Chondrocyte (in vitro differentiated cells): ENCODE results near the gene ARHGEF10L. TPM values are rescaled to one million over a fixed set of nuclear protein-coding genes. Genes with fewer than 3 reads are reported as not detected.

Experiments
- DNase-seq: peaks from one replicate; pipeline ENCODE4 v3.0.0; 2021; ENCODE audit warnings: mixed read lengths, low spot score
- H3K27ac Mint-ChIP-seq: one replicate; pipeline ENCODE4 v1.8.0; 2021; ENCODE audit warnings: mild to moderate bottlenecking, moderate library complexity, mixed read lengths; ENCODE audit not compliant: unreplicated experiment
- H3K27me3 Mint-ChIP-seq: 2 replicates; pipeline ENCODE4 v1.8.0; 2021; ENCODE audit warnings: low read depth, mixed read lengths
- H3K36me3 Mint-ChIP-seq: 2 replicates; pipeline ENCODE4 v1.8.0; 2021; ENCODE audit warnings: low read depth, mixed read lengths
- H3K4me1 Mint-ChIP-seq: 2 replicates; pipeline ENCODE4 v1.8.0; 2021; ENCODE audit warnings: low read depth, mild to moderate bottlenecking, mixed read lengths
- H3K4me3 Mint-ChIP-seq: one replicate; pipeline ENCODE4 v1.8.0; 2021; ENCODE audit warnings: mild to moderate bottlenecking, moderate library complexity, mixed read lengths; ENCODE audit not compliant: unreplicated experiment
- H3K9me3 Mint-ChIP-seq: 2 replicates; pipeline ENCODE4 v1.8.0; 2021; ENCODE audit warnings: low read depth, mixed read lengths
- total RNA-seq: library from RNA; stranded (reverse); gene quantifications from 3 replicates; pipeline ENCODE4 v1.2.1, GENCODE V29; 2021
- TF ChIP-seq, protein P1 (sequence below): fragments of 200-600 bp; sonication (generic); IDR thresholded peaks from 2 replicates; pipeline ENCODE4 v1.5.0; 2021; ENCODE audit warnings: antibody characterized with exemption, mild to moderate bottlenecking, moderate library complexity

Gene ARHGEF10L
- total RNA-seq, 1 donor from 2014 or later: 40.0 TPM

DNA sequence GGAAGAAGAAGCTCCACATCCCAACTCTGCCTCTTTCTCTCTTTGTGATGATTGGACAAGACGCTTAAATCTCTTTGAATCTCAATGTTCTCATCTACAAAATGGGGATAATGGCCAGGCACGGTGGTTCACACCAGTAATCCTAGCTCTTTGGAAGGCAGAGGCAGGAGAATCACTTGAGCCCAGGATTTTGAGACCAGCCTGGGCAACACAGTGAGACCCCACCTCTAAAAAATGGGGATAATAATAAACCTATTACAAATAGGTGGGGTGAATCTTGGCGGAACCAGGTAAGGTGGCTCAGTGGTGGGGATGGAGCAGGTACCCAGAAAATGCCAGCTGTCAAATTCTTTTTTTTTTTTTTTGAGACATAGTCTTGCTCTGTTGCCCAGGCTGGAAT, 29.4 kb upstream of the ARHGEF10L start:
- Mint-ChIP-seq H3K27me3 (peaks cover 5% of the 10 kb centered on the region), H3K4me1 (no peaks in the 10 kb centered on the region), H3K4me3 (no peak overlapping the region), H3K36me3 (no peaks in the 10 kb centered on the region), H3K27ac (no peak overlapping the region), H3K9me3 (no peaks in the 10 kb centered on the region)
- TF ChIP-seq, protein P1, sequence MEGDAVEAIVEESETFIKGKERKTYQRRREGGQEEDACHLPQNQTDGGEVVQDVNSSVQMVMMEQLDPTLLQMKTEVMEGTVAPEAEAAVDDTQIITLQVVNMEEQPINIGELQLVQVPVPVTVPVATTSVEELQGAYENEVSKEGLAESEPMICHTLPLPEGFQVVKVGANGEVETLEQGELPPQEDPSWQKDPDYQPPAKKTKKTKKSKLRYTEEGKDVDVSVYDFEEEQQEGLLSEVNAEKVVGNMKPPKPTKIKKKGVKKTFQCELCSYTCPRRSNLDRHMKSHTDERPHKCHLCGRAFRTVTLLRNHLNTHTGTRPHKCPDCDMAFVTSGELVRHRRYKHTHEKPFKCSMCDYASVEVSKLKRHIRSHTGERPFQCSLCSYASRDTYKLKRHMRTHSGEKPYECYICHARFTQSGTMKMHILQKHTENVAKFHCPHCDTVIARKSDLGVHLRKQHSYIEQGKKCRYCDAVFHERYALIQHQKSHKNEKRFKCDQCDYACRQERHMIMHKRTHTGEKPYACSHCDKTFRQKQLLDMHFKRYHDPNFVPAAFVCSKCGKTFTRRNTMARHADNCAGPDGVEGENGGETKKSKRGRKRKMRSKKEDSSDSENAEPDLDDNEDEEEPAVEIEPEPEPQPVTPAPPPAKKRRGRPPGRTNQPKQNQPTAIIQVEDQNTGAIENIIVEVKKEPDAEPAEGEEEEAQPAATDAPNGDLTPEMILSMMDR: no peak
- no peak for DNase-seq

DNA sequence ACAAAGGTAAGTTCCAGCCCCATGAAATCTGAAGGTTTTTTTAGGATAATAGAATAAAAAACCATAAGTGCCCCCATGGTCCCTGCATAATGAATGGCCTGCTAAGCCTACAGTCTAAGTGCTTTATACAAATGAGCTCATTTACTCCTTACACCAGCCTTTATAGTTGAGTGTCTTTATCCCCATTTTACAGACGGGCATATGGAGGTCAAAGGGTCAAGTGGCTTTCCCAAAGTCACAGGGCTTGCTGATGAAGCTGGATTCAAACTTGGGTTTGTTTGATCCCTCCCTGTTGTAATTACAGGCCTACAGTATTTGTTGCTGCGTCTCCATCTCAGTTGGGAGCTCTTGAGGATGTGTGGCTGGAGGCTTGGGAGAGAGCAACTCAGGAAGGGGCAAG, 28.3 kb upstream of the ARHGEF10L start:
- H3K27ac Mint-ChIP-seq: no peak overlapping the region
- TF ChIP-seq, protein P1: no peak

DNA sequence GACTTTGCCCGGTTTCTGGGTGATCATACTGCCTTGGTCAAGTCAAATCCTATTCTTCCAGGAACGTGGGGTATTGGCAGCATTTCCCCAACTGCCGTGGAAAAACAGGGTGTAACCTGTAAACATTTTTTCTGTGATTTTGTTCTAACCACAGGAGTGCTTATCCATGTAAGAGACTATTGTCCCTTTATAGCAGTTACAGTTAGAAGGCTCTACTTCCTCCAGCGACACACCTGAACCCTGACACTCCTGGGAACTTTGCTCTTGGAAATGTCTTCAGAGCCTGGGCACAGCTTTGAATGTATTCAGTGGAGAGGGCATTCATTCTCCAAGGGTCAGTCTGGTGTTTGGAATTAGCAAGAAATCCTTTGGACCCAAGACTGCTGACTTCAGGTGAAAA, 26.4 kb upstream of the ARHGEF10L start:
- no peaks in the 10 kb centered on the region for H3K36me3 Mint-ChIP-seq
- H3K27me3 Mint-ChIP-seq: peaks cover 10% of the 10 kb centered on the region
- TF ChIP-seq, protein P1: no peak
- no peak for DNase-seq
- H3K4me3 Mint-ChIP-seq: no peak overlapping the region
- H3K4me1 Mint-ChIP-seq: no peaks in the 10 kb centered on the region
- H3K9me3 Mint-ChIP-seq: no peaks in the 10 kb centered on the region
- no peak overlapping the region for H3K27ac Mint-ChIP-seq

More for the DNA sequence above, 28.3 kb upstream of the ARHGEF10L start:
- H3K27me3 Mint-ChIP-seq: peaks cover 5% of the 10 kb centered on the region
- no peaks in the 10 kb centered on the region for H3K9me3 Mint-ChIP-seq
- no peaks in the 10 kb centered on the region for H3K36me3 Mint-ChIP-seq
- no peak overlapping the region for H3K4me3 Mint-ChIP-seq
- no peaks in the 10 kb centered on the region for H3K4me1 Mint-ChIP-seq
- DNase-seq: no peak

DNA sequence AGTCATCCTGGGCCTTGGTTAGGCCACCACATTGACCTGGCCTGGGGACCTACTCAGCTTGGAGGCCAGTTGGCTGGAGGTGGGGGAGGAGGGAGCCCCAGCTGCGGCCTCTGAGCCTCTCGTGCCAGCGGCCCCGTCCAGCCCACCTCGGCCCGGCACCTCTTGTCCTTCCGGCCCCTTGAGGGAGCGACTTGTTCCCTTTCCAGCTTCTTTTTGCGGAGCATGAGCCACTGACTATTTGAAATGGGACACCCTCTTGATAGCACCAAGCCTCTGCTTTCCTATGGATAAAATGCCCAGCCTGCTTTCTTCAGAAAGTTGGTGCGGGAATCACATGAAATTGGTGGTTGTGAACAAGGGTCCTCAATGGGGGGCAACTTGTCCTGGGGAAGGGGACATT, 24.7 kb upstream of the ARHGEF10L start:
- Mint-ChIP-seq H3K27me3 (peaks cover 10% of the 10 kb centered on the region), H3K9me3 (no peaks in the 10 kb centered on the region), H3K4me3 (no peak overlapping the region), H3K27ac (no peak overlapping the region), H3K4me1 (no peaks in the 10 kb centered on the region), H3K36me3 (no peaks in the 10 kb centered on the region)
- DNase-seq: no peak
- TF ChIP-seq, protein P1: no peak

DNA sequence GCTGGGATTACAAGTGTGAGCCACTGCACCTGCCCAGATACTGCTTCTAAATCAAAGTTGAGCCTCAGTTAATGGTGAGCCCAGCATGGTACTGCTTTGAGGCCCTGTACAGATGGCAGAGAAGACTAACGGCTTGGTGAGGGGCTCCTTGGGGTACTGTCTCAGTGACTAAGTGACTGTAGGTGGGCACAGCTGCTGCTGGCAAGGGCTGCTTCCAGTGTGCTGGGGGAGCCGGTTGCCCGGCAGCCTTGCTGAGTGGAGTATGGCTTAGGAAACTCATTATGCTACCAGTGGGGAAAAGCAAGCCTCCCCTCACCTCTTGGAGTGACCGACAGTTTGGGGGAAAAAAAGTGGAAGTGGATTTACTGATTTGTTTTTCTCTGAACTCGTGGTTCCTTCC, 23.6 kb upstream of the ARHGEF10L start:
- H3K9me3 Mint-ChIP-seq: no peaks in the 10 kb centered on the region
- DNase-seq: no peak
- peaks cover 10% of the 10 kb centered on the region for H3K27me3 Mint-ChIP-seq
- no peaks in the 10 kb centered on the region for H3K36me3 Mint-ChIP-seq
- TF ChIP-seq, protein P1: no peak
- H3K27ac Mint-ChIP-seq: no peak overlapping the region
- no peak overlapping the region for H3K4me3 Mint-ChIP-seq
- H3K4me1 Mint-ChIP-seq: no peaks in the 10 kb centered on the region
